B cell (primary cell): ENCODE data around the gene CANT1. TPM values are rescaled to one million over a fixed set of nuclear protein-coding genes. Genes with fewer than 3 reads are reported as not detected.
A peak's percentile ranks its signal among the peaks of the same experiment; 100 is the strongest.

Experiments
- ATAC-seq: fragments of 200-7000 bp; cut with Tn5 transposase; one replicate; pipeline ENCODE4 v1.10.0; 2021; ENCODE audit warnings: low read depth, mild to moderate bottlenecking, moderate number of reproducible peaks, moderate library complexity
- CTCF ChIA-PET: fragments of 350-600 bp; sonication (Branson Sonifier 250); formaldehyde crosslinking; loops from one replicate; lab custom pipeline; 2021; ENCODE audit warnings: antibody characterized with exemption, inconsistent platforms; lab: Charles Lee
- POLR2A ChIA-PET: fragments of 350-600 bp; sonication (Branson Sonifier 250); formaldehyde crosslinking; loops from one replicate; lab custom pipeline; 2021; ENCODE audit warnings: antibody characterized with exemption; lab: Charles Lee
- DNase-seq: peaks from one replicate; pipeline ENCODE4 v3.0.0; 2013
- H2AFZ ChIP-seq: 2 replicates; pipeline ENCODE4 v1.6.1; 2012; ENCODE audit warnings: mild to moderate bottlenecking, low read depth, low read length; ENCODE audit not compliant: insufficient read depth, poor library complexity, severe bottlenecking
- H3K27ac ChIP-seq, 2 donors: 1 replicate in 1 of 2; 2 replicates in 1 of 2; pipeline ENCODE4 v1.5.1; 2012 to 2013; ENCODE audit warnings: low read length in 2 of 2, mild to moderate bottlenecking in 2 of 2, moderate library complexity in 1 of 2
- H3K27me3 ChIP-seq, 4 experiments: fragments of 200-600 bp in 1 of 4; sonication (generic) in 1 of 4; replicated peaks in 1 of 4; 1 replicate in 2 of 4; 2 replicates in 2 of 4; pipeline versions ENCODE4 v1.6.1 to v1.7.0; 2013 to 2016; ENCODE audit warnings: low read length in 3 of 4, mild to moderate bottlenecking in 2 of 4, mixed read lengths in 1 of 4, moderate library complexity in 1 of 4; ENCODE audit not compliant: insufficient read depth in 4 of 4, control insufficient read depth in 3 of 4; ENCODE audit errors: control extremely low read depth in 1 of 4
- H3K36me3 ChIP-seq, 2 experiments: replicated peaks in 1 of 2; 1 replicate in 1 of 2; 2 replicates in 1 of 2; pipeline versions ENCODE4 v1.6.1 to v1.7.1; 2013; ENCODE audit warnings: low read length in 1 of 2; ENCODE audit not compliant: insufficient read depth in 2 of 2, control insufficient read depth in 1 of 2; ENCODE audit errors: control extremely low read depth in 1 of 2, extremely low read depth in 1 of 2
- H3K4me1 ChIP-seq, 2 donors: fragments of 200-600 bp in 1 of 2; sonication (generic) in 1 of 2; 1 replicate in 1 of 2; 2 replicates in 1 of 2; pipeline versions ENCODE4 v1.5.1 to v1.6.1; 2013 to 2017; ENCODE audit warnings: low read length in 2 of 2; ENCODE audit not compliant: control insufficient read depth in 2 of 2, insufficient read depth in 2 of 2
- H3K4me2 ChIP-seq: replicated peaks from 2 replicates; pipeline ENCODE3; 2012; ENCODE audit warnings: mild to moderate bottlenecking, low read depth, low read length; ENCODE audit not compliant: poor library complexity, severe bottlenecking
- H3K4me3 ChIP-seq, 5 experiments: fragments of 200-600 bp in 1 of 5; sonication (generic) in 1 of 5; 1 replicate in 3 of 5; 2 replicates in 2 of 5; pipeline versions ENCODE4 v1.5.1 to v1.7.0; 2011 to 2016; ENCODE audit warnings: low read length in 4 of 5, mild to moderate bottlenecking in 4 of 5, low read depth in 2 of 5, control low read depth in 1 of 5, moderate library complexity in 1 of 5; ENCODE audit not compliant: insufficient read depth in 1 of 5; ENCODE audit errors: control extremely low read depth in 1 of 5, extremely low read depth in 1 of 5
- H3K79me2 ChIP-seq: fragments of 200-600 bp; sonication (generic); one replicate; pipeline ENCODE4 v1.6.0; 2016; ENCODE audit warnings: low read length; ENCODE audit not compliant: control insufficient read depth, insufficient read depth
- H3K9ac ChIP-seq: fragments of 200-600 bp; sonication (generic); 2 replicates; pipeline ENCODE4 v1.6.1; 2017; ENCODE audit warnings: mild to moderate bottlenecking, low read length, moderate library complexity
- H3K9me3 ChIP-seq, 3 donors: one replicate each; pipeline versions ENCODE4 v1.6.1 to v1.7.1; 2013; ENCODE audit warnings: low read length in 2 of 3; ENCODE audit not compliant: control insufficient read depth in 2 of 3, insufficient read depth in 1 of 3; ENCODE audit errors: control extremely low read depth in 1 of 3
- H4K20me1 ChIP-seq: 2 replicates; pipeline ENCODE4 v1.6.0; 2012; ENCODE audit warnings: mild to moderate bottlenecking, low read length; ENCODE audit not compliant: insufficient read depth, control insufficient read depth, poor library complexity, severe bottlenecking
- H3K27ac Mint-ChIP-seq: one replicate; pipeline ENCODE4 v1.8.0; 2021; ENCODE audit warnings: mixed read lengths
- H3K27me3 Mint-ChIP-seq: one replicate; pipeline ENCODE4 v1.8.0; 2021; ENCODE audit warnings: mixed read lengths
- H3K4me1 Mint-ChIP-seq: one replicate; pipeline ENCODE4 v1.8.0; 2021; ENCODE audit warnings: mixed read lengths
- H3K4me3 Mint-ChIP-seq: one replicate; pipeline ENCODE4 v1.8.0; 2021; ENCODE audit warnings: mixed read lengths
- H3K9me3 Mint-ChIP-seq: one replicate; pipeline ENCODE4 v1.8.0; 2022; ENCODE audit warnings: mixed read lengths; ENCODE audit not compliant: insufficient read depth
- EZH2 ChIP-seq: IDR thresholded peaks from 2 replicates; pipeline ENCODE4 v1.6.1; 2012; ENCODE audit warnings: borderline replicate concordance, low read depth, mild to moderate bottlenecking, moderate library complexity, low read length; ENCODE audit not compliant: insufficient read depth, poor library complexity, severe bottlenecking
- WGBS: methylation state at CpG from one replicate; pipeline ENCODE4 v1.1.5; 2013; ENCODE audit warnings: missing lambda C conversion rate; ENCODE audit not compliant: insufficient coverage; 5-methylcytosine and 5-hydroxymethylcytosine counted together
- intact Hi-C: fragments of 100-400 bp; cut with micrococcal nuclease; formaldehyde crosslinking; loops from one replicate; pipeline ENCODE4 v1.10.0; 2022
- polyA plus RNA-seq: library from polyadenylated mRNA; depleted of rRNA; stranded (reverse); fragments of >200 nt; gene quantifications from 2 replicates; pipeline ENCODE4 v1.2.3, GENCODE V29; 2012
- total RNA-seq, 2 donors: library from RNA; stranded (reverse); fragments of 120-200 nt in 1 of 2; gene quantifications; 1 replicate in 1 of 2; 2 replicates in 1 of 2; pipeline versions ENCODE4 v1.2.3 to v1.2.4, GENCODE V29; 2013 to 2022
- TF ChIP-seq, protein P1 (sequence below): fragments of 200-600 bp; IDR thresholded peaks from one replicate; pipeline ENCODE4 v1.8.0; 2022; ENCODE audit warnings: antibody characterized with exemption, mild to moderate bottlenecking

CANT1 gene
- total and polyA plus RNA-seq, 2 donors (not counting 1 experiment from before 2014, with no cell fraction given) = 17.3 to 44.2 TPM

- H3K4me1 Mint-ChIP-seq = peaks cover 15% of the 10 kb centered on the region
- ChIA-PET CTCF (interaction anchor here (1.5 kb wide), 1 partner anchor 82 kb away, joined by 3 read pairs; no protein-coding TSS in a partner anchor), POLR2A (interaction anchor here (0.7 kb wide), 1 partner anchor 17 kb away, joined by 6 read pairs; no protein-coding TSS in a partner anchor)
- Histone ChIP-seq H3K36me3 (no peaks in the 10 kb centered on the region), H3K4me2 (no peak overlapping the region), H3K9me3 (peaks cover 0 to 30% (median 17%) of the 10 kb centered on the region in 3 donors), H3K27ac (no peak overlapping the region), H3K4me3 (no peak overlapping the region), H3K9ac (no peak overlapping the region), H3K79me2 (no peaks in the 10 kb centered on the region), H3K27me3 (peaks cover 0 to 17% (median 1%) of the 10 kb centered on the region in 4 experiments), H3K4me1 (peaks cover 0 to 11% of the 10 kb centered on the region in 2 donors), H2AFZ (no peak overlapping the region), H4K20me1 (no peaks in the 10 kb centered on the region)
- 87% methylated on average over 13 of the region's 18 CpGs for WGBS
- intact Hi-C loops = no loop called here
- no peak overlapping the region for H3K27ac Mint-ChIP-seq
- peaks cover 1% of the 10 kb centered on the region for H3K9me3 Mint-ChIP-seq
- peaks cover 10% of the 10 kb centered on the region for H3K27me3 Mint-ChIP-seq
- no peak overlapping the region for H3K4me3 Mint-ChIP-seq
- ATAC-seq (no peak), DNase-seq (no peak)
- TF ChIP-seq, protein P1, sequence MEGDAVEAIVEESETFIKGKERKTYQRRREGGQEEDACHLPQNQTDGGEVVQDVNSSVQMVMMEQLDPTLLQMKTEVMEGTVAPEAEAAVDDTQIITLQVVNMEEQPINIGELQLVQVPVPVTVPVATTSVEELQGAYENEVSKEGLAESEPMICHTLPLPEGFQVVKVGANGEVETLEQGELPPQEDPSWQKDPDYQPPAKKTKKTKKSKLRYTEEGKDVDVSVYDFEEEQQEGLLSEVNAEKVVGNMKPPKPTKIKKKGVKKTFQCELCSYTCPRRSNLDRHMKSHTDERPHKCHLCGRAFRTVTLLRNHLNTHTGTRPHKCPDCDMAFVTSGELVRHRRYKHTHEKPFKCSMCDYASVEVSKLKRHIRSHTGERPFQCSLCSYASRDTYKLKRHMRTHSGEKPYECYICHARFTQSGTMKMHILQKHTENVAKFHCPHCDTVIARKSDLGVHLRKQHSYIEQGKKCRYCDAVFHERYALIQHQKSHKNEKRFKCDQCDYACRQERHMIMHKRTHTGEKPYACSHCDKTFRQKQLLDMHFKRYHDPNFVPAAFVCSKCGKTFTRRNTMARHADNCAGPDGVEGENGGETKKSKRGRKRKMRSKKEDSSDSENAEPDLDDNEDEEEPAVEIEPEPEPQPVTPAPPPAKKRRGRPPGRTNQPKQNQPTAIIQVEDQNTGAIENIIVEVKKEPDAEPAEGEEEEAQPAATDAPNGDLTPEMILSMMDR = no peak
- TF ChIP-seq EZH2 = no peak
These were observed 62.1 kb downstream of the CANT1 start for GRCh38 chr17:78947235-78948149.

DNA sequence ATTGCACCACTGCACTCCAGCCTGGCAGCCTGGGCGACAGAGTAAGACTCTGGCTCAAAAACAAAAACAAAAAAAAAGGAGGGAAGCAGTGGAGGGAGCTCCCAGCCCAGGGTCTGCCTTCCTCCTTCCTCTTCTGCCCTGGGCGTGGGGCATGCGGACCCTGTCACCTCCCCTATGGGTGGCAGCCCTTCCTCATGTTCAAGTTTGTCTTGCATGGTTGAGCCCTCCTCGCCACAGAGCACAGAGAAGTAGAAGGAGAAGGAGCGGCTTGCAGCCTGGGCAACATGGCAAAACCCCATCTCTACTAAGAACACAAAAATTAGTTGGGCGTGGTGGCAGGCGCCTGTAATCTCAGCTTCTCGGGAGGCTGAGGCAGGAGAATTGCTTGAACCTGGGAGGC is 62.9 kb downstream of the CANT1 start:
- peak overlapping the region; percentile 15 for H3K4me3 Mint-ChIP-seq
- Histone ChIP-seq H3K9me3 (peaks cover 0 to 22% (median 17%) of the 10 kb centered on the region in 3 donors), H4K20me1 (no peaks in the 10 kb centered on the region), H3K9ac (no peak overlapping the region), H3K4me2 (no peak overlapping the region), H3K79me2 (no peaks in the 10 kb centered on the region), H3K4me3 (no peak overlapping the region), H3K36me3 (no peaks in the 10 kb centered on the region), H3K4me1 (peaks cover 0 to 11% of the 10 kb centered on the region in 2 donors), H2AFZ (no peak overlapping the region), H3K27me3 (peaks cover 0 to 13% (median 1%) of the 10 kb centered on the region in 4 experiments), H3K27ac (no peak overlapping the region)
- H3K9me3 Mint-ChIP-seq = peaks cover 1% of the 10 kb centered on the region
- DNase-seq = no peak
- TF ChIP-seq, protein P1 = no peak
- no peak for TF ChIP-seq EZH2
- WGBS = 79% methylated on average over 2 of the region's 8 CpGs
- POLR2A ChIA-PET = no interaction called here
- no peak overlapping the region for H3K27ac Mint-ChIP-seq
- intact Hi-C loops = no loop called here
- peaks cover 10% of the 10 kb centered on the region for H3K27me3 Mint-ChIP-seq
- CTCF ChIA-PET = interaction anchor here (1.5 kb wide), 1 partner anchor 81 kb away, joined by 3 read pairs; no protein-coding TSS in a partner anchor
- ATAC-seq = peak; percentile 39
- H3K4me1 Mint-ChIP-seq = peaks cover 15% of the 10 kb centered on the region
